HG02970 (cell line): ENCODE data around the gene LRRC37B.
"Not testable (repeated sequence)": the region's sequence is repeated elsewhere in the genome, so short reads cannot be mapped to it uniquely, and the experiment has no call there.

Experiments
- ATAC-seq: cut with Tn5 transposase; IDR thresholded peaks from one replicate; pipeline ENCODE4 v1.9.1; 2021; ENCODE audit warnings: mild to moderate bottlenecking, moderate library complexity, moderate number of reproducible peaks; ENCODE audit not compliant: unreplicated experiment, low FRiP score

LRRC37B gene

GRCh38 chr17:32040246-32040645 is 33.1 kb downstream of the LRRC37B start:
- not testable (repeated sequence) for ATAC-seq

DNA sequence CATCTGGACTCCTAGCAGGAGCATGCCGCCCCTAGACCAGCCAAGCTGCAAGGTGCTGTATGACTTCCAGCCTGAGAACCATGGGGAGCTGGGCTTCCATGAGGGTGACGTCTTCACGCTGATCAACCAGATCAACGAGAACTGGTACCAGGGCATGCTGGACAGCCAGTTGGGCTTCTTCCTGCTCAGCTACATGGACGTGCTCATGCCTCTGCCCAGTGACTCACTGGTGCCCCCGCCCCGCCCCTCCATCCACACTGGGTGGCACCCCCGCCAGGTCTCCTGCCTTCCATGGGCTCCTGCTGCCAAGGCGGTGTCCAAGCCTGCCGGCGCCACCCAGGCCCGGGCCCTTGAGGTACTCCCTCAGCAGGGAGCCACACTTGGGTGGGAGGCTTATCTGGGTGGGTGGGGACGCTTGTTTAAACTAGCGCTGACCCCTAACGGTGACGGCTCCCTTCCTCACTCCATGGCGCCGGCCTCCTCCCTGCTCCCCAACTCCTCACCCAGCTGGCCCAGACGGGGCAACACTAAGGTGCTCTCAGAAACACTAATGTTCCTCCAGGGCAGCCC is 34.2 kb downstream of the LRRC37B start:
- ATAC-seq, result not testable (repeated sequence)

DNA sequence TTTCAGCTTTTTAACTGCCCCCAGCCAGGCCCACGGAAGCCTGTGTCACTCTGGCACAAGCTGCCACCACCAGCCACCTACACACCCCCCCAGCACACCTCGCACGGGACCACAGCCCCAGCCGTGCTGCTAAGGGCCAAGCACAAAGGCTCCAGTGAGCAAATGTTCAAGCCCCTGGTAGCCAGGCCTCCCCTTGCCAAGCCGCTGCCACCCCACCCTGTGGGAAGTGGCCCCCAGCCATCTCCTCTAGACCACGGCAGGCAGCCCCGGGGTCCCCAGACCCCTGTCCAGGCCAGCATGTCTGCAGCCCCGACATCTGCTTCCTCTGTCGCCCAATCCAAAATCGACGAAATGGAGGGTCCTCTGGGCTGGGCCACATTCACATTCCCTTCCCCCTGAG is 35.1 kb downstream of the LRRC37B start:
- not testable (repeated sequence) for ATAC-seq

DNA sequence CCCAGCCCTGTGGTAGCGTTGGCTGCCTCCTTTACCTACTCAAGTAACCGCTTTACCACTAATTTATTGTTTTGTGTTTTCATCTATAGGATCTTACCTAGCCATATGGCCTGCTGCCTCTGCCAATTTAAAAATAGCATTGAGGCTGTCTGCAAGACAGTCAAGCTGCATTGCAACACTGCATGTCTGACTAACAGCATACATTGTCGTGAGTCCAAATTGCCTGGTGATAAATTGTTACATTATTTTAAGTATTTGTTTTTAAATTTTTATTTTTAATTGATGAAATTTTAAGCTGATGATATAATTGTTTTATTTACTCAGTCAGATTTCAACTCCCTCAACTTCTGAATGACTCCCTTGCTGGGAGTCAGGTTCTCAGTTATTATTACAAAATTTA is 38.4 kb downstream of the LRRC37B start:
- not testable (repeated sequence) for ATAC-seq

DNA sequence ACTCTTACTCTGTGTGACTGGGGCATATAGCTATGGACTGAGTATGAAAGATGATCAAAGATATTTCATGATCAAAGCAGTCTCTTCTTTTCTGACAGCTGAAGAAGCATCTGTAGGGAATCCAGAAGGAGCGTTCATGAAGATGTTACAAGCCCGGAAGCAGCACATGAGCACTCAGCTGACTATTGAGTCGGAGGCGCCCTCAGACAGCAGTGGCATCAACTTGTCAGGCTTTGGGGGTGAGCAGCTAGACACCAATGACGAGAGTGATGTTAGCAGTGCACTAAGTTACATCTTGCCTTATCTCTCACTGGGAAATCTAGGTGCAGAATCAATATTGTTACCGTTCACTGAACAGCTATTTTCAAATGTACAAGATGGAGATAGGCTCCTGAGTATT is 40.5 kb downstream of the LRRC37B start:
- ATAC-seq, result not testable (repeated sequence)

DNA sequence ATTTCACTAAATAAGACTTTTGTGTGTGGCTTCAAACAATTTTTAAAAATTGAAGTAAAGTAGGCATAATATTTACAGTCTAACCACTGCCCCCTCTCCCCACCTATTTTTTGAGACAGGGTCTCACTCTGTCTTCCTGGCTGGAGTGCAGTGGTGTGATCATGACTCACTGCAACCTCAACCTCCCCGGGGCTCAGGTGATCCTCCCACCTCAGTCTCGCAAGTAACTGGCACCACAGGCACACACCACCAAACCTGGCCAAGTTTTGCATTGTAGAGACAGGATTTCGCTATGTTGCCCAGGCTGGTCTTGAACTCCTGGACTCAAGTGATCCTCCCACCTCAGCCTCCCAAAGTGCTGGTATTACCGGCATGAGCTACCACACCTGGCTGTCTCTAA is 47.8 kb downstream of the LRRC37B start:
- ATAC-seq, result not testable (repeated sequence)

DNA sequence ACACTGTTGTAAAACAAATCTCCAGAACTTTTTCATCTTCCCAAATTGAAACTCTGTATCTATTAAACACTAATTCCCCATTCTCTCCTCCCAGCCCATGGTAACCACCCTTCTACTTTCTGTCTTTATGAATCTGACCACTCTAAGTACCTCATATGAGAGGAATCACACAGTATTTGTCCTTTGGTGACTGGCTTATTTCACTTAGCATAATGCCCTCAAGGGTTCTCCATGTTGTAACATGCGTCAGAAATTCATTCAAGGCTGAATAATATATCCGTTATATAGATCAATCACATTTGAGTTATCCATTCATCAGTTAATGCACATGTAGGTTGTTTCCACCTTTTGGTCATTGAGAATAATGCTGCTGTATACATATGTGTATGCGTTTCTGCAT is 48.2 kb downstream of the LRRC37B start:
- not testable (repeated sequence) for ATAC-seq

- ATAC-seq, result not testable (repeated sequence)
Measured at GRCh38 chr17:32056500-32056899, 49.3 kb downstream of the LRRC37B start.

DNA sequence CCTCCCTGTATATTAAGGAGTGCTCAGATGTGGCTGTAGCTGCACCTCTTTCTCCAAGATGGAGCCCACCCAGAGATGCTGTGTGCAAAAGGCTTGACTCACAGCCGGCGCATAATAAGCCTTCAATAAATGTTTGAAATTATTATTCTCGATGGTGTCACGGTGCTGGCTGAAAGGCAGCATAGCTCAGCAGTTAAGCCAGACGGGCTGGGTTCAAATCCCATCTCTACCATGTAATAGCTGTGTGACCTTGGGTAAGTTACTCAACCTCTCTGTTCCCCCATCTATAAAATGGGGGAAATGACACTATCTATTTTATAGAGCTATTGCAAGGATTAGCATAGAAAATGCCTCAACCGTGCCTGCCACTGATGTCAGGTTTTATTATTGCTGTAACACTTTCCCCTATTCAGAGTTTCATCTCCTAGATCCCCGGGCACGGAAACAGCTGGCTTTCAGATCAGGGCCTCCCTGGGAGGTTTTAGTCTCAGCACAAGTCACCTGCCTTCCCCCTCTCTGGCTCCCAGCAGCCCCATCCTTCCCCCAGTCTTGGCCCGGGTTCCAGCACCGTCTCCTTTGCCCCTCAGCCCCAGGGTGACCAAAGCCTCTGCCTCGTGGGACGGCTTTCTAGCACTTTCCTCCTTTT is 50.4 kb downstream of the LRRC37B start:
- ATAC-seq, result not testable (repeated sequence)

DNA sequence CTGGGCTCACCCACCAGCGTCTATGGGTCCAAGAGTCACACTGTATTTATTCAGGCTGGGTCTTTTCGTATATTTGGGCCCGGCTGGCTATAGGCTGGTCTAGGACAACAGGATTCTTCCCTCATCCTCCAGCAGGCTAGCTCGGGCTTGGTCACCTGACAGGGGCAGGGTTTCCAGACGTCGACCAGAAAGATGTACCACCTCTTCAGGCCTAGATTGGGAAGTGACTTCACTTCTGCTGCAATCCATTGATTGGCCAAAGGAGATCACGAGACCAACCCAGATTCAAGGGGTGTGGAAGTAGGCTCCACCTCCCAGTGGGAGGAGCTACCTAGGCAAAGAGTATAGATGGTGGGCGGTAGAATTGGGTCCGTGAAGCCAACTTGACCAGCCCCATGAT is 53.5 kb downstream of the LRRC37B start:
- ATAC-seq, result not testable (repeated sequence)

DNA sequence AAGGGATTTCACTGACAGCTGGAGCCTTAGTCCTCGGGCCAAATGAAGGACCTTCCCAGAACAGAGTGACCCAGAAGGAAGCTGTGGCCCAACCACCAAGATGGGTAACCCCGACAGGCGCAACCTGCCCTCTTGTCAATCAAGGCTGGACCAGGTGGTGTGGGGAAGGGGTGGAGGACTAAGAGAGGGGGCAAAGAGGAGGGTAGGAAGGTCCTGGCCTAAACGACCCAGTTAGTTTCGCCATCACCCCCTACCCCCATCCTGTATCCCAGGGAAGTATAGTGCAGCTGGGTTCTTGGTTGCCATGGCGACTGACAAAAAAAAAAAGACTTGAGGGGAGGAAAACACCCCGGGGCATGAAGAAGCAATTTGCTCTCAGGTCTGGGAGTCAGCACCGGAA is 54.7 kb downstream of the LRRC37B start:
- ATAC-seq, result not testable (repeated sequence)

- ATAC-seq, result not testable (repeated sequence)
Measured at GRCh38 chr17:32064091-32064490, 56.9 kb downstream of the LRRC37B start.

GRCh38 chr17:32066123-32066680 is 59.0 kb downstream of the LRRC37B start:
- not testable (repeated sequence) for ATAC-seq

DNA sequence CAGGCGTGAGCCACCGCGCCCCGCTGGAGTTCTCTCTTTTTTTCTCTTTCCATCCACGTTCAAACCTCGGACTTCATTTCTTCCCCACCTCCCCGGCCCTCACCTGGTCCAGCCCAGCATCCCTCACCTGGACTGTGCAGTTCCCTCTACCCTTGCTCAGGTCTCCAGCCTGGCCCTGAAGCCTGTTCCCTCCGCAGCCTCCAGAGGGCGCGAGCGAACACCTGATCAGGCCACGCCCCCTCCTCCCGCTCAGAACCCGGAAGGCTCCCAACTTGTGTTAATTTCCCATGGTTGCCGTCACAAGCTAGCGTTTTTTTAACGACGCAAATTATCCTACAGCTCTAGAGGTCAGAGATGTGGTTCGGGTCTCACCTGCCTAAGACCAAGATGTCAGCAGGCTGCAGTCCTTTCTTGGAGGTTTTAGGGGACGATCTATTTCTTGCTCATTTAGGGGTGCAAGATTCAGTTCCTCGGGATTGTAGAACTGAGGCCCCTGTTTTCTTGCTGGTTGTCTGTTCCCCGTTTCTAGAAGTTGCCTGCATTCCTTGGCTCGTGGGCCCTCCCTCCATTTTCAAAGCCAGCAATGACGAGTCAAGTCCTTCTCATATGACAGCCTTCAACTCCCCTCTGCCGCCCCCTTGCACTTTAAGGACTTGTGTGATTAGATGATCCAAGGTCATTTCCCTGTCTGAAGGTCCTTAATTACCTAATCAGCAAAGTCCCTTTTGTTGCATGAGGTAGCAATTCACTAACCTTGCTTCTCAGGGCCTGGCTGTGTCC is 59.9 kb downstream of the LRRC37B start:
- not testable (repeated sequence) for ATAC-seq

GRCh38 chr17:32069067-32069466 is 61.9 kb downstream of the LRRC37B start:
- ATAC-seq, result not testable (repeated sequence)

- ATAC-seq, result not testable (repeated sequence)
Measured at GRCh38 chr17:32071961-32072360, 64.8 kb downstream of the LRRC37B start.

- not testable (repeated sequence) for ATAC-seq
Measured at GRCh38 chr17:32073131-32073530, 65.9 kb downstream of the LRRC37B start.

- not testable (repeated sequence) for ATAC-seq
Measured at GRCh38 chr17:32079753-32080152, 72.6 kb downstream of the LRRC37B start.

DNA sequence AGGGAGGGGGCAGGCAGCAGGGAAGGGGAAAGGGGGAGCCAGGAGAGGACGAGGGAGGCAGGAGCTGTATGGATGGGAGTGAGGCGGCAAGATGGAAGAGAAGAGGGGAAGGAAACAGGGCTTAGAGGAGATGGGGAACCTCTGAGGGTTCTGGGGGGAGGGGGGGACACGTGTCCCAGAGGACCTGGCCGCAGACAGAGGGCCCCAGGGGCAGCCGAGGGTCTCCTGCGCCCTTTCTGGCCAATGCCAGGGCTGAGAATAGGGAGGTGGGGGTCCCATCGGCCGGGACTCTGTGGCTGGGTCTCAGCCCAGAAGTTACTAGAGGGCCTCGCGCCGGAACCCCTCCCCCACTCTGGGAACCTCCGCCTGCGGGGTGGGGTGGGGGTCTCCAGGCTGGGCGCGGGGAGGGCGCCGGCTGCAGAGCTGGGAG is 76.4 kb downstream of the LRRC37B start:
- ATAC-seq, result not testable (repeated sequence)

GRCh38 chr17:32084003-32084941 is 77.1 kb downstream of the LRRC37B start:
- ATAC-seq, result not testable (repeated sequence)
